ENCODE data around the gene BEST1. TPM values are rescaled to one million over a fixed set of nuclear protein-coding genes. Genes with fewer than 3 reads are reported as not detected.

Gene BEST1
- total RNA-seq, 4 donors from 2014 or later, result 3.0 to 4.0 (median 3.4) TPM

DNA sequence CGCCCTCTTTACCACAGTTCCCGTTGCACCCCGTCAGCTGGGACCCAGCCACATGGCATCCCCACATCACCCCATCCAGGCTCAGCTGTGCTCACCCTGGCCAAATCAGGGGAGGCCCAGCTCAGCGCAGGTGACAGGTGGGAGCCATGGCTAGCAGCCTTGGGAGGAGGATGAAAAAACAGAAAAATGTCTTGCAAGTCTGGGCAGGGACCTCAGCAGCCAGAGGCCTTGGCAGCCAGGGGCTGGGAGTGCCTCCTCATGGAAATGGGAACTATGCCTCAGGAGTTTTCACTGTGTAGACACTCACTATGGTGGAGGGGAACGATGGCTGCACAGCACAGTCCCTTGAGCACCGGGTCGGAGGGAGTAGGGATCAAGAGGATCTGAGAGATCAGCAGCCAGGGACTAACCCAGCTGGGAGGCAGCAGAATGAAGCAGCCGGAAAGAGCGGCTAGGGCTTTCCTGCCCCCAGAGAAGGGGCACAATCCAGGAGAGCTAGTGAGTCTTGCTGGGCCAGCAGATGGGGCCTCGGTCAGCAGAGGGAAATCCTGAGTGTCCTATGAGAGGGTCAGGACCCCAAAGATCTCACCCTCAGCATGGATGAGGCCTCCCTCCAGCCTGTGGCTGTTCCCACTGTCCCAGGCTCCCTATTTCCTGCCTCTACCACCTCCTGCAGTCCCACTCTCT is 23.5 kb downstream of the BEST1 start:
- H3K4me3 ChIP-seq, result no peak overlapping the region
- no peaks in the 10 kb centered on the region for H3K36me3 ChIP-seq
- 63 to 68% methylated on average over 1 to 4 of the region's 10 CpGs for WGBS, 2 donors (ENCODE audit: low coverage in 1 of 2)
- peaks cover 26 to 100% (median 62%) of the 10 kb centered on the region in 3 donors for H3K4me1 ChIP-seq
- no peaks in the 10 kb centered on the region for H3K9me3 ChIP-seq
- H3K27ac ChIP-seq, result peak overlapping the region; percentile 91 to 99 (median 97)
- no peak for TF ChIP-seq POLR2A (IDR thresholded peaks at IDR 0.05)
- peak in 1 of 4 experiments; percentile 15 for TF ChIP-seq CTCF (IDR thresholded peaks at IDR 0.05)
- no peak for ATAC-seq
- no peaks in the 10 kb centered on the region for H3K27me3 ChIP-seq

DNA sequence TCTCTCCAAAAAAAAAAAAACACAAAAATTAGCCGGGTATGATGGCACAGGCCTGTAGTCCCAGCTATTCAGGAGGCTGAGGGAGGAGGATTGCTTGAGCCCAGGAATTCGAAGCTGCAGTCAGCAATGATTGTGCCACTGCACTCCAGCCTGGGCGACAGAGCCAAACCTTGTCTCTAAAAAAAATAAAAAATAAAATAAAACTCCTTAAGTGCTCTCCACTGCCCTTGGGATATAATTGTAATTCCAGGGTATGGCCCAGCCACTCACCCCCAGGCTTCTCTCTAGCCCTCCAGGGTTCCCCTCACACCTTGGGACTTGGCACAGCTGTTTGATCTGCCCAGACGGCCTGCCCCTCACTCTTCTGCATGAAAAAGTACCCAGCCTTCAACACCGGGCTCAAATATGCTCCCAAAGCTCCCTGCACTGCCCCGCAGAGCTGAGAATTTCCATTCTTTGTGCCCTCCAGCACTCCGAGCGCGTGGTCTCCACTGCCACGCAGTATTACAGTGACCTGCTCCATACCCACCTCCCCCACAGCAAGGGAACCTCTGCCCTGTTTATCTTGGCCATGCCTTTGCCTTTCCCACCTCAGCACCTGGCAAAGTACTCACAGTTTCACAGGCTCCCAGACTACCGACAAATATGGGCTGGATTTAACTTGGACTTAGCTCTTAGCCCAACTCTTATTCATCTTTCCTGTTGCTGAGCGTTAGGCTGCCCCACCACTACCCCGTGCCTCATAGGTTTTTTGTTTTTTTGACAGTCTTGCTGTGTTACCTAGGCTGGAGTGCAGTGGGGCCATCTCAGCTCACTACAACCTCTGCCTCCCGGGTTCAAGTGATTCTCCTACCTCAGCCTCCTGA is 24.8 kb downstream of the BEST1 start:
- no peaks in the 10 kb centered on the region for H3K36me3 ChIP-seq
- H3K4me1 ChIP-seq, result peaks cover 26 to 95% (median 60%) of the 10 kb centered on the region in 3 donors
- H3K9me3 ChIP-seq, result no peaks in the 10 kb centered on the region
- no peak for ATAC-seq
- H3K27ac ChIP-seq, result peak overlapping the region; percentile 55 to 99 (median 95)
- H3K4me3 ChIP-seq, result no peak overlapping the region
- WGBS, 2 donors (ENCODE audit: low coverage in 1 of 2), result 46 to 49% methylated on average over 7 to 9 of the region's 14 CpGs
- no peaks in the 10 kb centered on the region for H3K27me3 ChIP-seq
- TF ChIP-seq EP300 (IDR thresholded peaks at IDR 0.05) (no peak), POLR2AphosphoS5 (IDR thresholded peaks at IDR 0.05) (no peak), POLR2A (IDR thresholded peaks at IDR 0.05) (no peak), CTCF (IDR thresholded peaks at IDR 0.05) (no peak)

- Histone ChIP-seq H3K9me3 (no peaks in the 10 kb centered on the region), H3K4me3 (no peak overlapping the region), H3K4me1 (peaks cover 23 to 87% (median 54%) of the 10 kb centered on the region in 3 donors), H3K36me3 (no peaks in the 10 kb centered on the region), H3K27me3 (no peaks in the 10 kb centered on the region), H3K27ac (peak overlapping the region in 3 of 4 donors; percentile 91 to 99 (median 99))
- WGBS, 2 donors (ENCODE audit: low coverage in 1 of 2), result 74 to 84% methylated on average over 4 to 8 of the region's 15 CpGs
- ATAC-seq, result no peak
- TF ChIP-seq EP300 (IDR thresholded peaks at IDR 0.05) (no peak), POLR2A (IDR thresholded peaks at IDR 0.05) (no peak), CTCF (IDR thresholded peaks at IDR 0.05) (no peak), POLR2AphosphoS5 (IDR thresholded peaks at IDR 0.05) (no peak)
Measured at GRCh38 chr11:61975638-61976419, 25.7 kb downstream of the BEST1 start.

- Histone ChIP-seq H3K9me3 (no peaks in the 10 kb centered on the region), H3K27ac (peak overlapping the region in 2 of 4 donors; percentile 99), H3K4me1 (peaks cover 20 to 81% (median 49%) of the 10 kb centered on the region in 3 donors), H3K27me3 (no peaks in the 10 kb centered on the region), H3K36me3 (no peaks in the 10 kb centered on the region), H3K4me3 (no peak overlapping the region)
- TF ChIP-seq EP300 (IDR thresholded peaks at IDR 0.05), result no peak
- no peak for TF ChIP-seq POLR2AphosphoS5 (IDR thresholded peaks at IDR 0.05)
- TF ChIP-seq CTCF (IDR thresholded peaks at IDR 0.05), result no peak
- TF ChIP-seq POLR2A (IDR thresholded peaks at IDR 0.05), result no peak
- no peak for ATAC-seq
- 96% methylated on average over 4 of the region's 8 CpGs; no CpG with 5 or more reads in 1 of the 2 donors for WGBS, 2 donors (ENCODE audit: low coverage in 1 of 2)
Measured at GRCh38 chr11:61976420-61976800, 26.3 kb downstream of the BEST1 start.

Measured in gastroesophageal sphincter (tissue), 4 donors.